Nephron progenitor cell (in vitro differentiated cells): ENCODE measurements around the gene CACNG4.

Source experiments
- DNase-seq: peaks from one replicate; pipeline ENCODE4 v3.0.0; 2021
- H3K27ac Mint-ChIP-seq: 2 replicates; pipeline ENCODE4 v1.8.0; 2021; ENCODE audit warnings: mild to moderate bottlenecking, moderate library complexity, mixed read lengths
- H3K27me3 Mint-ChIP-seq: 2 replicates; pipeline ENCODE4 v1.8.0; 2021; ENCODE audit warnings: mild to moderate bottlenecking, low read depth, mixed read lengths; ENCODE audit not compliant: poor library complexity
- H3K36me3 Mint-ChIP-seq: 2 replicates; pipeline ENCODE4 v1.8.0; 2021; ENCODE audit warnings: low read depth, mixed read lengths
- H3K4me1 Mint-ChIP-seq: 2 replicates; pipeline ENCODE4 v1.8.0; 2021; ENCODE audit warnings: mixed read lengths
- H3K4me3 Mint-ChIP-seq: 2 replicates; pipeline ENCODE4 v1.8.0; 2021; ENCODE audit warnings: mild to moderate bottlenecking, moderate library complexity, mixed read lengths
- H3K9me3 Mint-ChIP-seq: 2 replicates; pipeline ENCODE4 v1.8.0; 2021; ENCODE audit warnings: mild to moderate bottlenecking, moderate library complexity, mixed read lengths
- CTCF ChIP-seq: fragments of 200-600 bp; sonication (generic); IDR thresholded peaks from 2 replicates; pipeline ENCODE4 v1.5.0; 2021; ENCODE audit warnings: antibody characterized with exemption

CACNG4 gene

GRCh38 chr17:66941773-66942450, 22.6 kb upstream of the CACNG4 start:
- DNase-seq, result no peak
- H3K27me3 Mint-ChIP-seq, result peaks cover 11% of the 10 kb centered on the region
- peaks cover 11% of the 10 kb centered on the region for H3K36me3 Mint-ChIP-seq
- H3K27ac Mint-ChIP-seq, result peak overlapping the region; percentile 50
- no peak for TF ChIP-seq CTCF
- peaks cover 56% of the 10 kb centered on the region for H3K4me1 Mint-ChIP-seq
- H3K4me3 Mint-ChIP-seq, result no peak overlapping the region
- peaks cover 16% of the 10 kb centered on the region for H3K9me3 Mint-ChIP-seq

DNA sequence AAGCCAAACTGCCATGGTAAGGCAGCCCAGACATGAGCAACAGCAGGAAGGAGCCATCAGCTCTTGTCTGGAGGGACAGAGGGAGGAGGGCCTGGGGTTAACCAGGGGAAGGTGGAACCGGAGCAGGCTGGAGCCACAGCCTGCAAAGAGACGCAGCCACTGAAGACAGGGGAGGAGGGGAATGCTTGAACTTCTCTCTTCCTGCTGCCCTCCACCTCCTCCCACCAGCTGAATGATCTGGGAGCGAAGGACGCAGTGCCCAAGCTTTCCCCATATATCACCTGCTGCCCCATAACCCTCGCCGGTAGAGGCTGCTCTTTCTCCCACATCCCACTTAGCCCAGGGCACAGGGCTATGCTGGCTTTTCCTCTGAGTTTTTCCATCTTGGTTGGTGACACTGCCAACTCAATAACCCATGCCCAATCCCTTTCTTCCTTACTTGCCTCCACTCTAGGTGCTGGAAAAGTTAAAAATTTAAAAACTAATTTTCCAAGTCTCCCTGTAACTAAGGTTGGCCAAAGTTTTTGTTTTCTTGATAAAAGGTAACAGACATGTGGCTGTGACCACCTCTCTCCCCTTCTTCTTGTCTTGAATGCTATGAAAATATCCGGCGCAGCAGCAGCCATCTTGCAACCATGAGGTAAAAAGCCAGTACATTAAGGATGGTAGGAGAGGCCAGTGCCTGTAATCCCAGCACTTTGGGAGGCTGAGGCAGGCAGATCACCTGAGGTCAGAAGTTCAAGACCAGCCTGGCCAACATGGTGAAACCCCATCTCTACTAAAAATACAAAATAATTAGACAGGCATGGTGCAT, 21.8 kb upstream of the CACNG4 start:
- Mint-ChIP-seq H3K4me1 (peaks cover 56% of the 10 kb centered on the region), H3K27ac (peak overlapping the region; percentile 50), H3K27me3 (peaks cover 10% of the 10 kb centered on the region), H3K4me3 (no peak overlapping the region), H3K36me3 (peaks cover 7% of the 10 kb centered on the region), H3K9me3 (peaks cover 8% of the 10 kb centered on the region)
- no peak for TF ChIP-seq CTCF
- DNase-seq, result no peak

DNA sequence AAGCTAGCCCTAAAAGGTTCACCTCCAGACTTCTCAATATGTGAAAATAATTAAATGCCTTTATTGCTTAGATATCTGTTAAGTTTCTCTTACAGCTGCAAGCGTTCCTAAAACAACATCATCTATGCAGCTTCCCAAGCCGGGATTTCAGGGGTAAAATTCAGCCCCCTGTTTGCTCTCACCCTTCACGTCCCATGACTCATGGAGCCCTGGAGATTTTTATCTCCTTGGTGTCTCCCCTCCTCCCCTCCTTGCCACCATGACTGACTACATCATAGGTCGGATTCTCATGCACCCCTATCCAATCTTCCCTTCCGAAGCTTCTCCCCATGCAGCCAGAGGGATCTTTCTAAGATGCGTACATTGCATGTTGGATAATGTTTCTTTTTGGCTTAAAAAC, 21.0 kb upstream of the CACNG4 start:
- Mint-ChIP-seq H3K27me3 (peaks cover 7% of the 10 kb centered on the region), H3K9me3 (peaks cover under 1% of the 10 kb centered on the region), H3K4me3 (peak overlapping the region; percentile 4), H3K27ac (peak overlapping the region; percentile 39), H3K36me3 (no peaks in the 10 kb centered on the region), H3K4me1 (peaks cover 56% of the 10 kb centered on the region)
- no peak for TF ChIP-seq CTCF
- DNase-seq, result no peak

GRCh38 chr17:66944351-66945146, 20.0 kb upstream of the CACNG4 start:
- no peak for TF ChIP-seq CTCF

GRCh38 chr17:66945147-66945835, 19.2 kb upstream of the CACNG4 start:
- DNase-seq, result no peak

More at GRCh38 chr17:66944351-66945146, 20.0 kb upstream of the CACNG4 start:
- Mint-ChIP-seq H3K36me3 (no peaks in the 10 kb centered on the region), H3K4me1 (peaks cover 56% of the 10 kb centered on the region), H3K9me3 (peaks cover 4% of the 10 kb centered on the region), H3K27me3 (peaks cover 3% of the 10 kb centered on the region), H3K27ac (peak overlapping the region; percentile 65), H3K4me3 (peak overlapping the region; percentile 55)
- DNase-seq, result no peak

More at GRCh38 chr17:66945147-66945835, 19.2 kb upstream of the CACNG4 start:
- no peak overlapping the region for H3K4me3 Mint-ChIP-seq
- H3K36me3 Mint-ChIP-seq, result no peaks in the 10 kb centered on the region
- TF ChIP-seq CTCF, result no peak
- H3K4me1 Mint-ChIP-seq, result peaks cover 56% of the 10 kb centered on the region
- H3K27me3 Mint-ChIP-seq, result peaks cover 3% of the 10 kb centered on the region
- H3K9me3 Mint-ChIP-seq, result peaks cover 11% of the 10 kb centered on the region
- no peak overlapping the region for H3K27ac Mint-ChIP-seq
